K562 (cell line): ENCODE data around the gene ZNF780A. TPM values are rescaled to one million over a fixed set of nuclear protein-coding genes. Genes with fewer than 3 reads are reported as not detected.

Experiments used
- ATAC-seq: fragments of 200-7000 bp; cut with Tn5 transposase; 3 replicates; pipeline ENCODE4 v1.9.1; 2020; ENCODE audit warnings: moderate library complexity
- BruUV-seq: library from RNA; stranded (reverse); fragments of 400-500 nt; replicated peaks from 2 replicates; lab custom pipeline; 2021; lab: Mats Ljungman, UMichigan
- CTCF ChIA-PET: fragments of 300-600 bp; formaldehyde crosslinking; extraction: SDS; loops from one replicate; lab custom pipeline; 2021; ENCODE audit warnings: low intra/inter-chr PET ratio; lab: Yijun Ruan, JAX
- POLR2A ChIA-PET: fragments of 300-600, 350-650 bp; sonication (Branson Sonifier 250); formaldehyde crosslinking; extraction: SDS; loops from one replicate; lab custom pipeline; 2021; ENCODE audit warnings: antibody characterized with exemption, inconsistent platforms; lab: Yijun Ruan, JAX
- DNase-seq, 4 experiments: peaks; one replicate each; pipeline versions ENCODE4 v3.0.0 to v3.0.0-alpha.2; 2011 to 2018; ENCODE audit warnings: low spot score in 3 of 4, mixed read lengths in 3 of 4; ENCODE audit errors: extremely low read depth in 1 of 4
- FAIRE-seq: peaks from 2 replicates; lab custom pipeline; 2011; peaks lifted over from hg19 to GRCh38; lab: Jason Lieb, UNC
- H2AFZ ChIP-seq: 2 replicates; pipeline ENCODE4 v1.6.0; 2011; ENCODE audit warnings: low read depth, low read length, control low read depth, inconsistent platforms
- H3K27ac ChIP-seq: fragments of 200-600 bp; 3 replicates; pipeline ENCODE4 v1.8.0; 2011; ENCODE audit warnings: low read depth, mild to moderate bottlenecking, control low read depth, inconsistent platforms, low read length, moderate library complexity, mixed read lengths; ENCODE audit errors: extremely low read depth
- H3K27me3 ChIP-seq, 2 experiments: fragments of 300-600 bp in 1 of 2; 2 replicates in 1 of 2; 3 replicates in 1 of 2; pipeline versions ENCODE4 v1.6.0 to v1.8.0; 2011; ENCODE audit warnings: inconsistent platforms in 2 of 2, low read length in 2 of 2, mild to moderate bottlenecking in 1 of 2, mixed read lengths in 1 of 2, moderate library complexity in 1 of 2; ENCODE audit not compliant: control insufficient read depth in 2 of 2, insufficient read depth in 2 of 2
- H3K36me3 ChIP-seq: fragments of 300-600 bp; 3 replicates; pipeline ENCODE4 v1.8.0; 2011; ENCODE audit warnings: mild to moderate bottlenecking, low read length, inconsistent platforms; ENCODE audit not compliant: control insufficient read depth, insufficient read depth
- H3K4me1 ChIP-seq, 2 experiments: fragments of 200-600 bp in 1 of 2; replicated peaks in 1 of 2; 2 replicates in 1 of 2; 3 replicates in 1 of 2; pipeline versions ENCODE4 v1.5.1 to v1.8.0; 2011; ENCODE audit warnings: inconsistent platforms in 2 of 2, low read length in 2 of 2, mild to moderate bottlenecking in 1 of 2, mixed read lengths in 1 of 2, moderate library complexity in 1 of 2; ENCODE audit not compliant: control insufficient read depth in 2 of 2, insufficient read depth in 2 of 2
- H3K4me2 ChIP-seq: 2 replicates; pipeline ENCODE4 v1.6.1; 2011; ENCODE audit warnings: low read length, control low read depth, inconsistent platforms, mixed read lengths; ENCODE audit not compliant: insufficient read depth
- H3K4me3 ChIP-seq: fragments of 200-600 bp; sonication (generic), shearing (Covaris generic); 2 replicates; pipeline ENCODE4 v1.5.1; 2016; ENCODE audit warnings: control low read depth, inconsistent platforms
- H3K79me2 ChIP-seq: fragments of 200-600 bp; 3 replicates; pipeline ENCODE4 v1.8.0; 2011; ENCODE audit warnings: low read length, inconsistent platforms; ENCODE audit not compliant: control insufficient read depth, insufficient read depth
- H3K9ac ChIP-seq, 2 experiments: 2 replicates each; pipeline versions ENCODE4 v1.6.0 to v1.6.1; 2011; ENCODE audit warnings: low read depth in 2 of 2, low read length in 2 of 2, control low read depth in 1 of 2, inconsistent platforms in 1 of 2, mild to moderate bottlenecking in 1 of 2, mixed read lengths in 1 of 2; ENCODE audit not compliant: insufficient read depth in 1 of 2
- H3K9me1 ChIP-seq: one replicate; pipeline ENCODE4 v1.6.0; 2011; ENCODE audit warnings: inconsistent platforms, mild to moderate bottlenecking, low read length, moderate library complexity; ENCODE audit not compliant: control insufficient read depth, insufficient read depth
- H3K9me3 ChIP-seq: replicated peaks from 2 replicates; pipeline ENCODE4 v1.5.1; 2011; ENCODE audit warnings: low read depth, low read length, inconsistent platforms; ENCODE audit not compliant: control insufficient read depth, insufficient read depth
- H4K20me1 ChIP-seq: replicated peaks from 2 replicates; pipeline ENCODE4 v1.6.1; 2011; ENCODE audit warnings: low read length, inconsistent platforms, mixed read lengths; ENCODE audit not compliant: control insufficient read depth, insufficient read depth
- ERF ChIP-seq: fragments of 450-650 bp; formaldehyde crosslinking; IDR thresholded peaks from 2 replicates; pipeline ENCODE4 v1.4.0; 2020; ENCODE audit warnings: mild to moderate bottlenecking, mixed read lengths
- SMARCA5 ChIP-seq: fragments of 450-650 bp; IDR thresholded peaks from 2 replicates; pipeline ENCODE4 v1.6.1; 2016
- TFAP4 ChIP-seq: sonication (generic); formaldehyde crosslinking; IDR thresholded peaks from 2 replicates; pipeline ENCODE4 v1.8.0; 2022; ENCODE audit warnings: missing genetic modification reagents, mild to moderate bottlenecking, moderate library complexity, borderline replicate concordance
- VEZF1 ChIP-seq: fragments of 200-800 bp; sonication (Bioruptor generic); IDR thresholded peaks from 2 replicates; pipeline ENCODE4 v1.6.1; 2017; ENCODE audit warnings: missing genetic modification characterization, missing compliant biosample characterization
- ZNF280B ChIP-seq: fragments of 250-450 bp; sonication (Bioruptor Pico); IDR thresholded peaks from 2 replicates; pipeline ENCODE4 v1.5.1; 2021; ENCODE audit warnings: mild to moderate bottlenecking
- WGBS: fragments of 100-300 bp; shearing (Covaris generic); methylation state at CpG from one replicate; pipeline ENCODE4 v1.1.6; 2016; ENCODE audit warnings: low coverage, mixed read lengths; ENCODE audit not compliant: insufficient coverage; ENCODE audit errors: missing lambda C conversion rate; 5-methylcytosine and 5-hydroxymethylcytosine counted together
- in situ Hi-C: fragments of 300-500 bp; cut with MboI; formaldehyde crosslinking; loops from 4 replicates; pipeline ENCODE4 v1.15.0; 2018; ENCODE audit warnings: inconsistent platforms, mixed read lengths
- intact Hi-C: fragments of 100-400 bp; cut with micrococcal nuclease; formaldehyde crosslinking; loops from 2 replicates; pipeline ENCODE4 v1.14.2; 2022
- polyA plus RNA-seq, 8 experiments: library from polyadenylated mRNA; depleted of rRNA in 4 of 8; stranded (reverse) in 5 of 8; unstranded in 3 of 8; fragments of >200 nt; fragmentation: Nextera tagmentation in 2 of 8; fragmentation: Illumina TruSeq in 1 of 8; extraction: Ambion mirVana in 2 of 8; extraction: Trizol in 1 of 8; gene quantifications; 2 replicates each; pipeline versions ENCODE4 v1.2.1 to v1.2.3, GENCODE V29; 2011 to 2014; ENCODE audit warnings: inconsistent platforms in 1 of 8, missing spikeins in 1 of 8
- total RNA-seq, 7 experiments: library from RNA; depleted of rRNA in 6 of 7; stranded (reverse); fragments of >200 nt in 6 of 7; fragmentation: Illumina TruSeq in 2 of 7; extraction: Trizol in 2 of 7; gene quantifications; 2 replicates each; pipeline versions ENCODE4 v1.2.1 to v1.2.3, GENCODE V29; 2011 to 2021; ENCODE audit warnings: low replicate concordance in 1 of 7

Gene ZNF780A
- total and polyA plus RNA-seq, 9 of the 15 experiments (the other 6 are each of a cell fraction or from before 2014, with no cell fraction given): 11.7 to 36.1 (median 25.8) TPM

DNA sequence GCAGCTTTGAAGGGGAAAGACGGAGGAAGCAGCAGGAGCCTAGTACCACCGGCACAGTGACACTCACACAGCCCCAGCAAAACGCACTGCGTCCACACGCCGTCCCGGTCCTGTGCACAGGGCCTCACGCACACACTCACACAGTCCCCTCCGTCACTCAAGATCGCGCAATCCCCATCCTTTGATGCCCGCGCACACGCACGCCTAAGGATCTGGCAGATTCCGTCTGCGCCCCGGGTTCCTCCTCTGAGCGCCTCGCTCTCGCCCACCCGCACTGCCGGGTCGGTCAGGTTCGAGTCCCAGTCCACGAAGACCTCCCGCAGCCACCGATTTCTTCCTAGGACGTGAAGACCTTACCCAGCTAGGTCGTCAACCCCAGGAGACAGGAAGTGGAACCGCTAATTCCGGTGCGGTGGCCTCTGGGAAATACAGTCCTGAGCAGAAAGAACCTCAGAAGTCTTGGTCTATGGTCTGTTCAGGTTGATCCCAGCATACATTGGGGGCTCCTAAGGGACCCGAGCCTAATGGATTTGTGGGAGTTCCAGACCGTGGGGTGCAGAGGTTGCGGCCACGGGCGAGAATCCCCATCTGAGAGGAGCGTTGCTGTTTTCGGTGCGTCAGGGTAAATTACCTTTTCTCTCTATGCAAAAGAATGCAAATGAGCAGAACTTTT lies 34.8 kb downstream of the ZNF780A start, which contains the start of gene ZNF780B (continued):
- TF ChIP-seq TFAP4: 0 out of 2 replicates have a peak, but pooled peaks have one; percentile 42
- no peak for TF ChIP-seq ERF (CRISPR knock-in tag)

DNA sequence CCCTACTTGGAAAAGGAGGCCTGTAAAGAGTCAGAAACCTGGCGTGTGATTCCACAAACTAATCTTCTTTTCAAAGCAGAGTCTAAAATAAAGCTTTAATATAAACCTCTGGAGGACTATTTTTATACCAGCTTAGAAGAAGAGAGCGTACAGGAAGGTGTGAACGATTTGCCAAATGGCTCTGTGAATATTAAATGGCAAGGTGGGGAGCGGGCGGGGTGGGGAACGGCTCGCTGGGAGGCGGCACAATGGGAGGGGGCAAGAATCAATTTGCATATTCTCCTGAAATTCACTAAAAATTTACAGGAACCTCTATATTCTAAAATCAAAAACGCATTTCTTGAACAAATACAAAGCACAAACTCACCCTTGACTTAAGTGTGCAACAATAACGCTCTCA lies 35.7 kb downstream of the ZNF780A start:
- H3K36me3 ChIP-seq: 0 out of 3 replicates have a peak, but pooled peaks cover 4% of the 10 kb centered on the region
- TF ChIP-seq SMARCA5 (no peak), VEZF1 (peak; percentile 23; the same call in 1 of the 2 replicates), ZNF280B (CRISPR knock-in tag) (no peak)
- TF ChIP-seq, all 486 proteins: peak for 1
- Histone ChIP-seq H3K9ac (peak overlapping the region; percentile 67 to 95; a peak in 3 of 4 replicates), H3K4me1 (peaks cover 0 to 5% of the 10 kb centered on the region in 2 experiments; a peak in 2 of 5 replicates), H3K4me2 (peak overlapping the region; percentile 96), H3K9me1 (no peaks in the 10 kb centered on the region), H2AFZ (peak overlapping the region; percentile 93), H3K27ac (peak overlapping the region; percentile 51), H3K9me3 (peaks cover 7% of the 10 kb centered on the region; the same call in 1 of the 2 replicates), H3K4me3 (peak overlapping the region; percentile 64), H3K79me2 (peaks cover 12% of the 10 kb centered on the region), H4K20me1 (no peaks in the 10 kb centered on the region), H3K27me3 (no peaks in the 10 kb centered on the region)
- BruUV-seq: no TSS peak
- FAIRE-seq (no peak), DNase-seq (peak; percentile 27 to 48 (median 29)), ATAC-seq (peak; percentile 65)
- POLR2A ChIA-PET: no interaction called here
- intact Hi-C loops: no loop called here
- in situ Hi-C loops: no loop called here
- WGBS: 9% methylated on average over 10 of the region's 10 CpGs
- CTCF ChIA-PET: no interaction called here
